Esophagus squamous epithelium (tissue), 5 donors: ENCODE measurements around the gene IDNK. TPM values are rescaled to one million over a fixed set of nuclear protein-coding genes. Genes with fewer than 3 reads are reported as not detected.

Source experiments
- DNase-seq: peaks from one replicate; lab custom pipeline; 2025; lab: John Stamatoyannopoulos, UW
- H3K27ac ChIP-seq, 4 donors: fragments of 200-600 bp; sonication (generic); one replicate each; pipeline ENCODE4 v1.5.1; 2016 to 2019; ENCODE audit warnings: mild to moderate bottlenecking in 1 of 4
- H3K27me3 ChIP-seq, 4 donors: fragments of 200-600 bp; sonication (generic); 1 replicate in 3 of 4; 2 replicates in 1 of 4; pipeline versions ENCODE4 v1.5.1 to v1.6.0; 2017 to 2021; ENCODE audit warnings: antibody characterized with exemption in 1 of 4
- H3K36me3 ChIP-seq, 3 donors: fragments of 200-600 bp; sonication (generic); one replicate each; pipeline ENCODE4 v1.5.1; 2016 to 2019
- H3K4me1 ChIP-seq, 3 donors: fragments of 200-600 bp; sonication (generic); one replicate each; pipeline ENCODE4 v1.5.1; 2017 to 2019
- H3K4me3 ChIP-seq, 4 donors: fragments of 200-600 bp; sonication (generic); 1 replicate in 3 of 4; 2 replicates in 1 of 4; pipeline ENCODE4 v1.5.1; 2016 to 2019; ENCODE audit warnings: mild to moderate bottlenecking in 2 of 4, moderate library complexity in 1 of 4
- H3K9me3 ChIP-seq, 3 donors: fragments of 200-600 bp; sonication (generic); one replicate each; pipeline ENCODE4 v1.5.1; 2016 to 2019
- CTCF ChIP-seq, 6 experiments: fragments of 450-650 bp in 4 of 6; fragments of 200-600 bp in 2 of 6; sonication (generic) in 2 of 6; IDR thresholded peaks; one replicate each; pipeline ENCODE4 v1.5.1; 2016 to 2019; ENCODE audit warnings: antibody characterized with exemption in 6 of 6, mild to moderate bottlenecking in 4 of 6, moderate library complexity in 4 of 6
- POLR2A ChIP-seq, 4 donors: fragments of 450-650 bp; IDR thresholded peaks; one replicate each; pipeline ENCODE4 v1.6.1; 2017; ENCODE audit warnings: antibody characterized with exemption in 4 of 4, mild to moderate bottlenecking in 4 of 4, moderate library complexity in 3 of 4
- WGBS, 2 donors: methylation state at CpG; one replicate each; pipeline ENCODE4 v1.1.5; 2018; 5-methylcytosine and 5-hydroxymethylcytosine counted together
- intact Hi-C: fragments of 100-400 bp; cut with DNase I; formaldehyde crosslinking; loops from one replicate; pipeline ENCODE4 v1.15.0; 2022
- total RNA-seq, 4 donors: library from RNA; depleted of rRNA; stranded (reverse); fragments of >200 nt; gene quantifications; one replicate each; pipeline ENCODE4 v1.1.0, GENCODE V29; 2016
- donor health status: DM: yes; HTN: yes; CAD: no.

The IDNK gene
- total RNA-seq, 4 donors from 2014 or later, result 2.6 to 6.3 (median 3.9) TPM

- Histone ChIP-seq H3K27ac (no peak overlapping the region), H3K4me3 (no peak overlapping the region), H3K36me3 (peaks cover 0 to 15% (median 0%) of the 10 kb centered on the region in 3 donors), H3K4me1 (peaks cover 0 to 6% (median 0%) of the 10 kb centered on the region in 3 donors), H3K9me3 (no peaks in the 10 kb centered on the region), H3K27me3 (no peaks in the 10 kb centered on the region)
- WGBS, 2 donors, result 82 to 100% methylated on average over 1 of the region's 1 CpG
- no peak for TF ChIP-seq POLR2A (IDR thresholded peaks at IDR 0.05)
- no peak for TF ChIP-seq CTCF (IDR thresholded peaks at IDR 0.05)
- DNase-seq, result no peak
- intact Hi-C loops, result no loop called here
Measured at GRCh38 chr9:83633255-83633654, 10.3 kb downstream of the IDNK start.

DNA sequence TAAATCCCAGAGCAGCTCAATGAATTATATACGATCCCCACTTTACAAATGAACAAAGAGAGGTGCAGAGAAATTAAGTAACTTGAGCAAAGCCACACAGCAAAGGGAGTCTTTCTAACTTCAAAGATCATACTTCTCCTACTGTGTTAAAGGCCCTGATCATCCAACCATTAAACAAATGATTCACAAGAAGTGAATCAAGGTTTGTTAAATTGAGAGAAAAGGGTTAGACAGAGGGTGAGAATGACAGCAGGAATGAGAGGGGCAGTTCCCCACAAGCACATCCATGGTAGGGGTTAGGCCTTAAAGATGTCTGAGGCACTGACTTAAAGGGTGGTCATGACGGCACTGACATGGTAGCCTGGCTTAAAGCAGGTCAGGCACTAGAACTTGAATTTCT is 10.7 kb downstream of the IDNK start:
- peaks cover 0 to 6% (median 0%) of the 10 kb centered on the region in 3 donors for H3K4me1 ChIP-seq
- intact Hi-C loops, result no loop called here
- no peak for TF ChIP-seq POLR2A (IDR thresholded peaks at IDR 0.05)
- TF ChIP-seq CTCF (IDR thresholded peaks at IDR 0.05), result no peak
- H3K36me3 ChIP-seq, result peaks cover 0 to 11% (median 0%) of the 10 kb centered on the region in 3 donors
- DNase-seq, result no peak
- H3K27ac ChIP-seq, result no peak overlapping the region
- H3K4me3 ChIP-seq, result no peak overlapping the region
- 98 to 100% methylated on average over 2 of the region's 2 CpGs for WGBS, 2 donors
- no peaks in the 10 kb centered on the region for H3K27me3 ChIP-seq
- H3K9me3 ChIP-seq, result no peaks in the 10 kb centered on the region

DNA sequence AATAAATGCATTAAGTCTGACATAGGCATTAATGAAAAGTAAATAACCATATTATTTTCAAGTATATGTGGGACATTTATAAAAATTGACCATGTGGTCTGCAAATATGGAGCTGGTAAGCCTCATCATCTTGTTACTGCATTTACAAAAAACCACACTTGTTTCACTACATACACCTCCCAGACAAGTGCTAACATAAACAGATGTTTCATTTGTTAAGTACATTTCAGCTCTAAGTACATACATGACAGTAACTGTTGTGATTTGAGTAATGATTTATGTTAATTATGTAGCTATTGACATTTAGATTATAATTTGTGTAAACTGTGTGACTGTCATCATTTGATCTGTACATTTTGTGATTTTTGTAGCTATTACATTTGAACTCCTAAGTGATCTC is 13.9 kb downstream of the IDNK start:
- Histone ChIP-seq H3K36me3 (no peaks in the 10 kb centered on the region), H3K4me1 (no peaks in the 10 kb centered on the region), H3K9me3 (no peaks in the 10 kb centered on the region), H3K27me3 (no peaks in the 10 kb centered on the region), H3K27ac (no peak overlapping the region), H3K4me3 (no peak overlapping the region)
- intact Hi-C loops, result no loop called here
- TF ChIP-seq CTCF (IDR thresholded peaks at IDR 0.05) (no peak), POLR2A (IDR thresholded peaks at IDR 0.05) (no peak)
- no peak for DNase-seq

DNA sequence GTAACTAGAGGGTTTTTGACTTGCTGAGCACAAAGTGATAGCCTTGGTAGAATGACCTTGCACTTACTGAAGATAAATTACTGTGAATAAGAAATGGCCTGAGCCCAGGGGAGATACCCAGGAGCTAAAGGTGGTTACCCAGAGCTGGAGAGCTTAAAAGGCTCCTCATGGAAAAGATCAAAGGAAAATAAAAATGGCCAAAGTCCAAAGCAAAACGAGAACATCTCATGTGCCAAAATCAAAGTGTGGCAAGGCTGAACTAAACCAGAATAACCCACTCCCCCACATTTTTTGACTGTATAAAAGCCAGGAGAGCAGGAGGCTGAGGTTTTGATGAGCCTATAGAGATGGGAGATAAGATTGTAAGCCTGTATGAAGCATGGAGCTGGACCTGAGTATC is 14.4 kb downstream of the IDNK start:
- intact Hi-C loops, result no loop called here
- 18 to 40% methylated on average over 1 of the region's 1 CpG for WGBS, 2 donors

GRCh38 chr9:83639266-83639665 is 16.3 kb downstream of the IDNK start:
- TF ChIP-seq CTCF (IDR thresholded peaks at IDR 0.05) (no peak), POLR2A (IDR thresholded peaks at IDR 0.05) (no peak)

More for the DNA sequence above, 14.4 kb downstream of the IDNK start:
- Histone ChIP-seq H3K9me3 (no peaks in the 10 kb centered on the region), H3K4me3 (no peak overlapping the region), H3K36me3 (no peaks in the 10 kb centered on the region), H3K27me3 (no peaks in the 10 kb centered on the region), H3K4me1 (no peaks in the 10 kb centered on the region), H3K27ac (no peak overlapping the region)
- no peak for DNase-seq
- TF ChIP-seq CTCF (IDR thresholded peaks at IDR 0.05), result no peak
- no peak for TF ChIP-seq POLR2A (IDR thresholded peaks at IDR 0.05)

More at GRCh38 chr9:83639266-83639665, 16.3 kb downstream of the IDNK start:
- Histone ChIP-seq H3K36me3 (peaks cover 0 to 5% (median 0%) of the 10 kb centered on the region in 3 donors), H3K4me3 (no peak overlapping the region), H3K27me3 (no peaks in the 10 kb centered on the region), H3K4me1 (no peaks in the 10 kb centered on the region), H3K27ac (no peak overlapping the region), H3K9me3 (no peaks in the 10 kb centered on the region)
- intact Hi-C loops, result no loop called here
- DNase-seq, result no peak
- WGBS, 2 donors, result 58 to 75% methylated on average over 1 of the region's 1 CpG
